HEK293 (cell line): ENCODE data around the gene KRT9.
"Not testable (repeated sequence)": the region's sequence is repeated elsewhere in the genome, so short reads cannot be mapped to it uniquely, and the experiment has no call there.

Experiments
- CTCF ChIA-PET: fragments of 350-600 bp; formaldehyde crosslinking; extraction: SDS; loops from one replicate; lab custom pipeline; 2021; ENCODE audit warnings: antibody characterized with exemption; lab: Yijun Ruan, JAX
- POLR2A ChIA-PET: fragments of 300-600 bp; formaldehyde crosslinking; extraction: SDS; loops from one replicate; lab custom pipeline; 2020; ENCODE audit warnings: antibody characterized with exemption, inconsistent platforms; lab: Yijun Ruan, JAX
- H3K27ac ChIP-seq: fragments of 200-500 bp; sonication (Bioruptor generic); 2 replicates; pipeline ENCODE4 v1.5.1; 2014; ENCODE audit warnings: low read depth, low read length, control low read depth, inconsistent platforms; ENCODE audit errors: extremely low read depth
- H3K36me3 ChIP-seq, 2 experiments: fragments of 200-500 bp in 1 of 2; sonication (Bioruptor generic) in 1 of 2; 1 replicate in 1 of 2; 2 replicates in 1 of 2; pipeline ENCODE4 v1.5.1; 2014 to 2017; ENCODE audit warnings: inconsistent platforms in 2 of 2, low read length in 2 of 2; ENCODE audit not compliant: control insufficient read depth in 2 of 2, insufficient read depth in 1 of 2
- H3K4me1 ChIP-seq: fragments of 200-500 bp; sonication (Bioruptor generic); 2 replicates; pipeline ENCODE4 v1.5.1; 2014; ENCODE audit warnings: mild to moderate bottlenecking, low read length, inconsistent platforms; ENCODE audit not compliant: control insufficient read depth, insufficient read depth
- H3K4me3 ChIP-seq: 2 replicates; pipeline ENCODE4 v1.5.1; 2011; ENCODE audit warnings: low read depth, mild to moderate bottlenecking, control low read depth, low read length, moderate library complexity
- H3K9me3 ChIP-seq: fragments of 200-500 bp; sonication (Bioruptor generic); 2 replicates; pipeline ENCODE4 v1.5.1; 2014; ENCODE audit warnings: low read depth, low read length, inconsistent platforms; ENCODE audit not compliant: control insufficient read depth, insufficient read depth
- EGR2 ChIP-seq: fragments of 450-650 bp; formaldehyde crosslinking; IDR thresholded peaks from 2 replicates; pipeline ENCODE4 v1.5.1; 2016; ENCODE audit warnings: low read depth, missing biosample characterization, missing genetic modification characterization
- GLIS1 ChIP-seq: fragments of 450-650 bp; formaldehyde crosslinking; IDR thresholded peaks from 2 replicates; pipeline ENCODE4 v1.5.1; 2016; ENCODE audit warnings: missing biosample characterization, missing genetic modification characterization
- GLIS2 ChIP-seq: fragments of 450-650 bp; formaldehyde crosslinking; IDR thresholded peaks from 2 replicates; pipeline ENCODE4 v1.5.1; 2016; ENCODE audit warnings: missing biosample characterization, missing genetic modification characterization
- KLF16 ChIP-seq: fragments of 450-650 bp; formaldehyde crosslinking; IDR thresholded peaks from 2 replicates; pipeline ENCODE4 v1.5.1; 2017; ENCODE audit warnings: missing biosample characterization, missing genetic modification characterization
- ZFHX2 ChIP-seq: fragments of 450-650 bp; formaldehyde crosslinking; conservative IDR thresholded peaks from 2 replicates; pipeline ENCODE4 v1.5.1; 2016; ENCODE audit warnings: missing biosample characterization, missing genetic modification characterization
- ZFP41 ChIP-seq: fragments of 450-650 bp; formaldehyde crosslinking; IDR thresholded peaks from 2 replicates; pipeline ENCODE4 v1.5.1; 2016; ENCODE audit warnings: missing biosample characterization, missing genetic modification characterization, borderline replicate concordance
- ZIC2 ChIP-seq: fragments of 450-650 bp; formaldehyde crosslinking; IDR thresholded peaks from 2 replicates; pipeline ENCODE4 v1.5.1; 2016; ENCODE audit warnings: missing biosample characterization, missing genetic modification characterization
- ZNF221 ChIP-seq: fragments of 450-650 bp; formaldehyde crosslinking; IDR thresholded peaks from 2 replicates; pipeline ENCODE4 v1.5.1; 2017; ENCODE audit warnings: missing biosample characterization, missing genetic modification characterization, borderline replicate concordance
- ZNF354C ChIP-seq: fragments of 450-650 bp; formaldehyde crosslinking; IDR thresholded peaks from 2 replicates; pipeline ENCODE4 v1.5.1; 2016; ENCODE audit warnings: missing biosample characterization, missing genetic modification characterization, low read depth, borderline replicate concordance
- ZNF366 ChIP-seq: fragments of 450-650 bp; formaldehyde crosslinking; conservative IDR thresholded peaks from 2 replicates; pipeline ENCODE4 v1.5.1; 2016; ENCODE audit warnings: missing biosample characterization, missing genetic modification characterization
- ZNF394 ChIP-seq: fragments of 450-650 bp; formaldehyde crosslinking; IDR thresholded peaks from 2 replicates; pipeline ENCODE4 v1.5.1; 2016; ENCODE audit warnings: missing biosample characterization, missing genetic modification characterization, mild to moderate bottlenecking, moderate library complexity, borderline replicate concordance
- ZNF423 ChIP-seq: fragments of 450-650 bp; formaldehyde crosslinking; IDR thresholded peaks from 2 replicates; pipeline ENCODE4 v1.5.1; 2016; ENCODE audit warnings: missing biosample characterization, missing genetic modification characterization
- ZNF514 ChIP-seq: fragments of 450-650 bp; formaldehyde crosslinking; IDR thresholded peaks from 2 replicates; pipeline ENCODE4 v1.5.1; 2016; ENCODE audit warnings: missing biosample characterization, missing genetic modification characterization
- ZNF785 ChIP-seq: fragments of 450-650 bp; formaldehyde crosslinking; IDR thresholded peaks from 2 replicates; pipeline ENCODE4 v1.5.1; 2016; ENCODE audit warnings: missing biosample characterization, missing genetic modification characterization
- ZNF792 ChIP-seq: fragments of 450-650 bp; formaldehyde crosslinking; IDR thresholded peaks from 2 replicates; pipeline ENCODE4 v1.5.1; 2016; ENCODE audit warnings: missing biosample characterization, missing genetic modification characterization
- TF ChIP-seq, protein P1 (sequence below): fragments of 450-650 bp; formaldehyde crosslinking; IDR thresholded peaks from 2 replicates; pipeline ENCODE4 v1.5.1; 2016; ENCODE audit warnings: missing biosample characterization, missing genetic modification characterization
- TF ChIP-seq, protein P2 (sequence below): fragments of 450-650 bp; formaldehyde crosslinking; IDR thresholded peaks from 2 replicates; pipeline ENCODE4 v1.5.1; 2016; ENCODE audit warnings: missing biosample characterization, missing genetic modification characterization
- TF ChIP-seq, protein P3 (sequence below): fragments of 450-650 bp; formaldehyde crosslinking; IDR thresholded peaks from 2 replicates; pipeline ENCODE4 v1.5.1; 2016; ENCODE audit warnings: missing biosample characterization, missing genetic modification characterization

Gene KRT9

DNA sequence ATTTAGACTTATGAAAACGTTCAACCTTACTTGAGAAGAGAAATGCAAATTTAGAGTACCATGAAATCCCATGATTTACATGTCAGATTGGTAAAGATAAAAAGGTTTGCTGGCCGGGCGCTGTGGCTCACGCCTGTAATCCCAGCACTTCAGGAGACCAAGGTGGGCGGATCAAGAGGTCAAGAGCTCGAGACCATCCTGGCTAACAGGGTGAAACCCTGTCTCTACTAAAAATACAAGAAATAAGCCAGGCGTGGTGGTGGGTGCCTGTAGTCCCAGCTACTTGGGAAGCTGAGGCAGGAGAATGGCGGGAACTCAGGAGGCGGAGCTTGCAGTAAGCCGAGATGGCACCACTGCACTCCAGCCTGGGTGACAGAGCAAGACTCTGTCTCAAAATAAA, 29.1 kb downstream of the KRT9 start:
- H3K4me3 ChIP-seq, H3K36me3 ChIP-seq, POLR2A ChIA-PET, H3K9me3 ChIP-seq, H3K4me1 ChIP-seq, H3K27ac ChIP-seq: not testable (repeated sequence)
- CTCF ChIA-PET, result interaction anchor here (1.1 to 16.6 kb wide), 4 partner anchors 9 to 122 kb away, joined by 3 to 546 read pairs (median 8); no protein-coding TSS in a partner anchor

DNA sequence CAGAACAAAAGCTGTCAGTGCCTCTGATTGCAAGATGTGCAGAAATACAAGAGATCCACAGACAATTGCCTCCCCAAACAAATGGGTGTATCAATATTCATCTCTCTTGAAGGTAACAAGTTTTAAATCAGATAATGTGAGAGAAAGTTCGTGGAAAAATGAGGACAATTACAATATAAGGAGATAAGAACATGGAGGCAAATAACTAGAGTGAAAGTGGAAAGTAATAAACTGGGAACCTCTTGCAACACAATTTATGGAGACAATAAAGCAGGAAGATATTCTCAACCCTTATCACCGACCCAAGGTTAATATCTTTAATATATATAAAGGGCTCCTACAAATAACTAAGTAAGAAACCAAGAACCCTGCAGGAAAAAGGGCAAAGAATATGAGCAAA, 29.5 kb downstream of the KRT9 start:
- Histone ChIP-seq H3K9me3 (no peaks in the 10 kb centered on the region), H3K4me3 (no peak overlapping the region), H3K4me1 (no peaks in the 10 kb centered on the region), H3K27ac (no peak overlapping the region), H3K36me3 (no peaks in the 10 kb centered on the region)
- CTCF ChIA-PET, result interaction anchor here (0.8 to 16.6 kb wide), 7 partner anchors 8 to 123 kb away, joined by 3 to 546 read pairs (median 4); partner anchors contain the start of gene KRT19
- TF ChIP-seq KLF16, result no peak
- TF ChIP-seq ZNF394 (tag by site-specific recombination), result no peak
- TF ChIP-seq ZNF514, result no peak
- TF ChIP-seq ZNF354C (tag by site-specific recombination), result no peak
- TF ChIP-seq ZNF221, result no peak
- TF ChIP-seq ZFP41, result no peak
- TF ChIP-seq ZNF423 (tag by site-specific recombination), result no peak
- TF ChIP-seq GLIS2, result no peak
- TF ChIP-seq ZNF785 (tag by site-specific recombination), result no peak
- TF ChIP-seq ZNF366, result no peak
- POLR2A ChIA-PET, result interaction anchor here (0.6 to 0.8 kb wide), 2 partner anchors 109 to 147 kb away, joined by 3 read pairs; no protein-coding TSS in a partner anchor

DNA sequence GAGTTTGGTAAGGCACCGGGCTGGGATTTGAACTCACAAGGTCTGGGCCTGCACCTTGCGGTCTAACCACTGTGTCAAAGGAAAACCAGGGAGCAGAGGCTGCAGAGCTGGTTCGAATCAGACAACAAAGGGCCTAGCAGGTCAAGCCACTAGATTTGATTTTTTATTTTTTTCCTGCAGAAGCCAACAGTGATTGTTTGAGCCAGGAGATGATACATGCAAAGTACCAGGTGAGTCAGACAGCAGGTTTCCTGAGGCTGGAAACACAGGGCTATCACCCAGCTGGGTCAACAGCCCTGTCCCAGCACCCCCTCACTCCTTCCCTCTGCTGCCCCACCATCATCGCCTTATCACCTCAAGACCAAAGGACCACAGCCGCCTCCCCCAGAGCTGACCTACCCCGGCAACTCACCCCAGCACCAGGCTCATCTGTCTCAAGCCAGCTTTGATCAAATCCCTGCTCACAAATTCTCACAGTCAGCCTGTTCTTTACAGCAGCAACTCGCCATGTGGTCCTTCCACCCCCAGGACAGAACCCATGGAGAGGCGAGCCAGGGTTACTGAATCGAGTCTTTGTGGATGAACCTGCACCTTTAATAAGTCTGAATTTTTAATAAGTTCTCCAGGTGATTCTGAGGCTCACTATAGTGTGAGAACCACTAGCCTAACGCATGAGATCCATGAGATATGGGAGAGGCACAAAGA, 30.8 kb downstream of the KRT9 start:
- H3K36me3 ChIP-seq, result no peaks in the 10 kb centered on the region
- TF ChIP-seq, protein P1, sequence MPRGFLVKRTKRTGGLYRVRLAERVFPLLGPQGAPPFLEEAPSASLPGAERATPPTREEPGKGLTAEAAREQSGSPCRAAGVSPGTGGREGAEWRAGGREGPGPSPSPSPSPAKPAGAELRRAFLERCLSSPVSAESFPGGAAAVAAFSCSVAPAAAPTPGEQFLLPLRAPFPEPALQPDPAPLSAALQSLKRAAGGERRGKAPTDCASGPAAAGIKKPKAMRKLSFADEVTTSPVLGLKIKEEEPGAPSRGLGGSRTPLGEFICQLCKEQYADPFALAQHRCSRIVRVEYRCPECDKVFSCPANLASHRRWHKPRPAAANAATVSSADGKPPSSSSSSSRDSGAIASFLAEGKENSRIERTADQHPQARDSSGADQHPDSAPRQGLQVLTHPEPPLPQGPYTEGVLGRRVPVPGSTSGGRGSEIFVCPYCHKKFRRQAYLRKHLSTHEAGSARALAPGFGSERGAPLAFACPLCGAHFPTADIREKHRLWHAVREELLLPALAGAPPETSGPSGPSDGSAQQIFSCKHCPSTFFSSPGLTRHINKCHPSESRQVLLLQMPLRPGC, result no peak
- peak; percentile 84 for TF ChIP-seq GLIS1 (tag by site-specific recombination)
- CTCF ChIA-PET, result interaction anchor here (0.5 to 16.6 kb wide), 9 partner anchors 9 to 1668 kb away, joined by 3 to 546 read pairs (median 5); partner anchors contain the start of gene KRT19
- H3K4me3 ChIP-seq, result no peak overlapping the region
- H3K27ac ChIP-seq, result no peak overlapping the region
- POLR2A ChIA-PET, result interaction anchor here (1.4 kb wide), 1 partner anchor 13 kb away, joined by 5 read pairs; the partner anchor contains the start of gene KRT19
- no peaks in the 10 kb centered on the region for H3K4me1 ChIP-seq
- H3K9me3 ChIP-seq, result no peaks in the 10 kb centered on the region

DNA sequence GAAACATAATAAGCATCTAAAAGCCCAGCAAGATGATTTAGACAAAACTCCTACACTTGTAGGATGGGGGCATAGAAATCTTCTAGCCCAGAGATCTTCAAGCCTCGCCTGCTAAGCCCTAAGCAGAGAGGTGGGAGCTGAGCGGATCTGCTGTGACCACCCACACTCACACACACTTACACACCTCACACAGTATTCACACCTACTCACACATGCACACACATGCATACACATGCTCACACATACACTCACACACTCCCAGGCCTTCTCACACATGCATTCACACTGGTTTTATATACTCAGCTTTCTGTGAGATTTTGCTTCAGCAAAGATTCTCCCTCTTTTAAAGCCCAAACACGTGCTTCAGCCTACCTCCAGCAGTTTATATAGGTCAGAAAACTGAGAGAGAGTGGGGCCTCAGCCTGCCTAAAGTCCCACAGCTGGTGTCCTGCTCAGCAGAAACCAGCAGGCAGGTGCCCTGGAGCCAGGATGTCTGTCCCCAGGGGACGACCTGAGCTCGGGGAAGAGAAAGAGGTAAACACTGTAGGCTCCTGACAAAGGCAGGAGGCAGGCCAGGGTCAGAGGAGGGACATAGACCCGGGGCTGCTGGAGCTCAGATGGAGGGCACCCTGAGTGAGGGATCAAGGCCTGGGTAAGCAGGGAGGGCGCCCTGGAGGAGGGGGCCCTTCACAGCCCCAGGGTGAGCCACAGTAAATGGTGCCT, 31.7 kb downstream of the KRT9 start:
- Histone ChIP-seq H3K36me3 (no peaks in the 10 kb centered on the region), H3K4me3 (no peak overlapping the region), H3K27ac (no peak overlapping the region), H3K9me3 (no peaks in the 10 kb centered on the region), H3K4me1 (no peaks in the 10 kb centered on the region)
- ChIA-PET CTCF (interaction anchor here (0.5 to 16.6 kb wide), 8 partner anchors 9 to 1669 kb away, joined by 3 to 546 read pairs (median 4); no protein-coding TSS in a partner anchor), POLR2A (interaction anchor here (1.0 to 1.4 kb wide), 2 partner anchors 9 to 12 kb away, joined by 3 to 5 read pairs; partner anchors contain the start of gene KRT19)
- TF ChIP-seq ZFHX2 (peak; percentile 85), GLIS1 (tag by site-specific recombination) (peak; percentile 80), ZNF792 (tag by site-specific recombination) (no peak), ZIC2 (tag by site-specific recombination) (peak; percentile 70), EGR2 (tag by site-specific recombination) (peak; percentile 76)
- TF ChIP-seq, protein P2, sequence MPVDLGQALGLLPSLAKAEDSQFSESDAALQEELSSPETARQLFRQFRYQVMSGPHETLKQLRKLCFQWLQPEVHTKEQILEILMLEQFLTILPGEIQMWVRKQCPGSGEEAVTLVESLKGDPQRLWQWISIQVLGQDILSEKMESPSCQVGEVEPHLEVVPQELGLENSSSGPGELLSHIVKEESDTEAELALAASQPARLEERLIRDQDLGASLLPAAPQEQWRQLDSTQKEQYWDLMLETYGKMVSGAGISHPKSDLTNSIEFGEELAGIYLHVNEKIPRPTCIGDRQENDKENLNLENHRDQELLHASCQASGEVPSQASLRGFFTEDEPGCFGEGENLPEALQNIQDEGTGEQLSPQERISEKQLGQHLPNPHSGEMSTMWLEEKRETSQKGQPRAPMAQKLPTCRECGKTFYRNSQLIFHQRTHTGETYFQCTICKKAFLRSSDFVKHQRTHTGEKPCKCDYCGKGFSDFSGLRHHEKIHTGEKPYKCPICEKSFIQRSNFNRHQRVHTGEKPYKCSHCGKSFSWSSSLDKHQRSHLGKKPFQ (tag by site-specific recombination), result peak; percentile 96
- TF ChIP-seq, protein P3, sequence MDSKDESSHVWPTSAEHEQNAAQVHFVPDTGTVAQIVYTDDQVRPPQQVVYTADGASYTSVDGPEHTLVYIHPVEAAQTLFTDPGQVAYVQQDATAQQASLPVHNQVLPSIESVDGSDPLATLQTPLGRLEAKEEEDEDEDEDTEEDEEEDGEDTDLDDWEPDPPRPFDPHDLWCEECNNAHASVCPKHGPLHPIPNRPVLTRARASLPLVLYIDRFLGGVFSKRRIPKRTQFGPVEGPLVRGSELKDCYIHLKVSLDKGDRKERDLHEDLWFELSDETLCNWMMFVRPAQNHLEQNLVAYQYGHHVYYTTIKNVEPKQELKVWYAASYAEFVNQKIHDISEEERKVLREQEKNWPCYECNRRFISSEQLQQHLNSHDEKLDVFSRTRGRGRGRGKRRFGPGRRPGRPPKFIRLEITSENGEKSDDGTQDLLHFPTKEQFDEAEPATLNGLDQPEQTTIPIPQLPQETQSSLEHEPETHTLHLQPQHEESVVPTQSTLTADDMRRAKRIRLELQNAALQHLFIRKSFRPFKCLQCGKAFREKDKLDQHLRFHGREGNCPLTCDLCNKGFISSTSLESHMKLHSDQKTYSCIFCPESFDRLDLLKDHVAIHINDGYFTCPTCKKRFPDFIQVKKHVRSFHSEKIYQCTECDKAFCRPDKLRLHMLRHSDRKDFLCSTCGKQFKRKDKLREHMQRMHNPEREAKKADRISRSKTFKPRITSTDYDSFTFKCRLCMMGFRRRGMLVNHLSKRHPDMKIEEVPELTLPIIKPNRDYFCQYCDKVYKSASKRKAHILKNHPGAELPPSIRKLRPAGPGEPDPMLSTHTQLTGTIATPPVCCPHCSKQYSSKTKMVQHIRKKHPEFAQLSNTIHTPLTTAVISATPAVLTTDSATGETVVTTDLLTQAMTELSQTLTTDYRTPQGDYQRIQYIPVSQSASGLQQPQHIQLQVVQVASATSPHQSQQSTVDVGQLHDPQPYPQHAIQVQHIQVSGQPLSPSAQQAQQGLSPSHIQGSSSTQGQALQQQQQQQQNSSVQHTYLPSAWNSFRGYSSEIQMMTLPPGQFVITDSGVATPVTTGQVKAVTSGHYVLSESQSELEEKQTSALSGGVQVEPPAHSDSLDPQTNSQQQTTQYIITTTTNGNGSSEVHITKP (tag by site-specific recombination), result no peak
